GM12874 (cell line): Measurements from ENCODE around the gene KCNK2.

Experiments
- CTCF ChIP-seq: IDR thresholded peaks from 2 replicates; pipeline ENCODE4 v1.5.1; 2011; ENCODE audit warnings: low read depth, mild to moderate bottlenecking, control low read depth, low read length, moderate library complexity; ENCODE audit not compliant: insufficient read depth

The KCNK2 gene

GRCh38 chr1:215076322-215076721 lies 6.2 kb upstream of the KCNK2 start:
- peak; percentile 46; the same call in 1 of the 2 replicates for TF ChIP-seq CTCF

GRCh38 chr1:215079456-215079855 lies 3.1 kb upstream of the KCNK2 start:
- TF ChIP-seq CTCF = no peak

GRCh38 chr1:215081661-215082531 lies 641 bp upstream of the KCNK2 start:
- TF ChIP-seq CTCF = no peak

- no peak for TF ChIP-seq CTCF
Measured at GRCh38 chr1:215083383-215083961, 935 bp downstream of the KCNK2 start.

GRCh38 chr1:215084621-215085020 lies 2.1 kb downstream of the KCNK2 start:
- TF ChIP-seq CTCF = no peak

GRCh38 chr1:215087603-215088002 lies 5.1 kb downstream of the KCNK2 start:
- TF ChIP-seq CTCF = no peak

GRCh38 chr1:215094381-215094780 lies 11.8 kb downstream of the KCNK2 start:
- no peak for TF ChIP-seq CTCF
